Ovary (tissue), 9 donors: Measurements from ENCODE around the gene RFX4. TPM values are rescaled to one million over a fixed set of nuclear protein-coding genes. Genes with fewer than 3 reads are reported as not detected.

Experiments
- DNase-seq, 5 donors: peaks; one replicate each; pipeline ENCODE4 v3.0.0-alpha.2; 2019 to 2020
- H3K27ac ChIP-seq, 2 donors: fragments of 200-600 bp; one replicate each; pipeline versions ENCODE4 v1.5.1 to v1.8.0; 2019 to 2022
- H3K27me3 ChIP-seq: fragments of 200-600 bp; one replicate; pipeline ENCODE4 v1.8.0; 2022
- H3K36me3 ChIP-seq: fragments of 200-600 bp; sonication (generic); one replicate; pipeline ENCODE4 v1.5.1; 2019
- H3K4me1 ChIP-seq: one replicate; pipeline ENCODE4 v1.8.1; 2013; ENCODE audit warnings: mild to moderate bottlenecking, moderate library complexity; ENCODE audit not compliant: insufficient read depth
- H3K4me3 ChIP-seq: fragments of 200-600 bp; sonication (generic); one replicate; pipeline ENCODE4 v1.5.1; 2017
- H3K9me3 ChIP-seq, 2 donors: fragments of 200-600 bp in 1 of 2; sonication (generic) in 1 of 2; one replicate each; pipeline versions ENCODE4 v1.5.1 to v1.8.1; 2013 to 2019; ENCODE audit warnings: mild to moderate bottlenecking in 1 of 2, moderate library complexity in 1 of 2
- CTCF ChIP-seq, 3 donors: fragments of 450-650 bp in 2 of 3; fragments of 200-600 bp in 1 of 3; IDR thresholded peaks; one replicate each; pipeline versions ENCODE4 v1.5.1 to v1.8.0; 2016 to 2022; ENCODE audit warnings: antibody characterized with exemption in 3 of 3, mild to moderate bottlenecking in 1 of 3
- EP300 ChIP-seq: sonication (generic); formaldehyde crosslinking; IDR thresholded peaks from one replicate; pipeline ENCODE4 v1.6.1; 2017; ENCODE audit warnings: antibody characterized with exemption
- POLR2A ChIP-seq: fragments of 450-650 bp; IDR thresholded peaks from one replicate; pipeline ENCODE4 v1.6.1; 2017; ENCODE audit warnings: antibody characterized with exemption, mild to moderate bottlenecking, moderate library complexity
- WGBS, 3 donors: extraction: QIAGEN DNeasy Blood & Tissue Kit in 1 of 3; methylation state at CpG; one replicate each; pipeline versions ENCODE4 v1.1.5 to v1.1.7; 2013 to 2017; 5-methylcytosine and 5-hydroxymethylcytosine counted together
- intact Hi-C, 4 donors: fragments of 100-400 bp; cut with DNase I; formaldehyde crosslinking; loops; one replicate each; pipeline versions ENCODE4 v1.11.0 to v1.15.1; 2022 to 2023
- polyA plus RNA-seq, 2 donors: library from polyadenylated mRNA; stranded (reverse); fragments of 200-250 nt in 1 of 2; fragments of 350-450 nt in 1 of 2; fragmentation: Illumina TruSeq in 1 of 2; extraction: RNeasy Lipid Tissue Mini Kit (QIAGEN cat#74804) in 1 of 2; gene quantifications; one replicate each; pipeline ENCODE4 v1.2.3, GENCODE V29; 2013 to 2014
- total RNA-seq, 7 donors: library from RNA; depleted of rRNA in 2 of 7; stranded (reverse); fragments of >200 nt in 2 of 7; fragmentation: NEBNext Ultra II Directional in 3 of 7; extraction: Animal tissue kit (Norgen Biotek cat#: 25700) in 3 of 7; gene quantifications; one replicate each; pipeline versions ENCODE4 v1.1.0 to v1.2.4, GENCODE V29; 2016 to 2023
- donor health status: DM: no; HTN: no; CAD: no; lungs with moderate emphysema.
- donor health status: DM: no; HTN: no; CAD: no.
- donor health status: Bipolar disorder and iron deficiency.
- donor health status: DM: yes; HTN: yes; CAD: no.
- donor health status: DM: no; HTN: no; CAD: no.
- donor health status: DM: yes; HTN: yes; CAD: no.

RFX4 gene
- total and polyA plus RNA-seq, 9 donors = 0.30 TPM; not detected in 8

GRCh38 chr12:106769078-106769477 lies 186.3 kb downstream of the RFX4 start:
- no peaks in the 10 kb centered on the region for H3K9me3 ChIP-seq
- DNase-seq = no peak
- H3K27me3 ChIP-seq = no peaks in the 10 kb centered on the region
- TF ChIP-seq CTCF (IDR thresholded peaks at IDR 0.05) = no peak
- no peak for TF ChIP-seq EP300
- no peak for TF ChIP-seq POLR2A
- H3K4me1 ChIP-seq = peaks cover 13% of the 10 kb centered on the region
- no peaks in the 10 kb centered on the region for H3K36me3 ChIP-seq
- no peak overlapping the region for H3K27ac ChIP-seq
- no peak overlapping the region for H3K4me3 ChIP-seq
- WGBS, 3 donors = 70 to 77% (median 73%) methylated on average over 5 of the region's 5 CpGs
- intact Hi-C loops = loop anchor here in 1 of 4 donors (10.0 kb wide), 1 partner anchor 354 kb away; no protein-coding TSS in a partner anchor

- no peak for DNase-seq
- H3K9me3 ChIP-seq = no peaks in the 10 kb centered on the region
- TF ChIP-seq POLR2A (no peak), CTCF (IDR thresholded peaks at IDR 0.05) (no peak)
- no peak overlapping the region for H3K27ac ChIP-seq
- no peaks in the 10 kb centered on the region for H3K27me3 ChIP-seq
- no peak overlapping the region for H3K4me3 ChIP-seq
- 75 to 81% (median 79%) methylated on average over 6 of the region's 6 CpGs for WGBS, 3 donors
- no peaks in the 10 kb centered on the region for H3K36me3 ChIP-seq
- peaks cover 13% of the 10 kb centered on the region for H3K4me1 ChIP-seq
- intact Hi-C loops = loop anchor here in 1 of 4 donors (10.0 kb wide), 1 partner anchor 355 kb away; no protein-coding TSS in a partner anchor
Observed at GRCh38 chr12:106769546-106769945, 186.7 kb downstream of the RFX4 start.

- Histone ChIP-seq H3K36me3 (no peaks in the 10 kb centered on the region), H3K27me3 (no peaks in the 10 kb centered on the region), H3K9me3 (no peaks in the 10 kb centered on the region), H3K4me1 (peaks cover 15% of the 10 kb centered on the region), H3K27ac (no peak overlapping the region), H3K4me3 (no peak overlapping the region)
- TF ChIP-seq EP300 (no peak), CTCF (IDR thresholded peaks at IDR 0.05) (no peak), POLR2A (no peak)
- intact Hi-C loops = no loop called here
- no peak for DNase-seq
Observed at GRCh38 chr12:106771425-106771824, 188.6 kb downstream of the RFX4 start.

GRCh38 chr12:106773286-106774004 lies 190.6 kb downstream of the RFX4 start:
- H3K4me3 ChIP-seq = peak overlapping the region; percentile 97
- WGBS, 3 donors = 35 to 41% (median 37%) methylated on average over 25 of the region's 25 CpGs
- intact Hi-C loops = no loop called here
- H3K27ac ChIP-seq = peak overlapping the region in 1 of 2 donors; percentile 97
- no peaks in the 10 kb centered on the region for H3K27me3 ChIP-seq
- no peak for TF ChIP-seq POLR2A
- TF ChIP-seq CTCF (IDR thresholded peaks at IDR 0.05) = no peak
- TF ChIP-seq EP300 = no peak
- no peaks in the 10 kb centered on the region for H3K36me3 ChIP-seq
- peaks cover 7% of the 10 kb centered on the region for H3K4me1 ChIP-seq
- peak in 2 of 5 donors; percentile 35 to 38 for DNase-seq
- no peaks in the 10 kb centered on the region for H3K9me3 ChIP-seq
